Left cardiac atrium (tissue), 4 donors: ENCODE data around the gene KBTBD12. TPM values are rescaled to one million over a fixed set of nuclear protein-coding genes. Genes with fewer than 3 reads are reported as not detected.

ENCODE experiments used
- ATAC-seq, 2 donors: fragments of 200-7000 bp; cut with Tn5 transposase; one replicate each; pipeline ENCODE4 v1.9.1; 2020; ENCODE audit warnings: mild to moderate bottlenecking in 2 of 2, moderate library complexity in 2 of 2
- DNase-seq: peaks from one replicate; pipeline ENCODE4 v3.0.0-alpha.2; 2020
- intact Hi-C, 2 donors: fragments of 100-400 bp; cut with DNase I; formaldehyde crosslinking; loops; one replicate each; pipeline versions ENCODE4 v1.14.1 to v1.15.1; 2022 to 2023
- total RNA-seq, 2 donors: library from RNA; stranded (reverse); fragmentation: NEBNext Ultra II Directional; extraction: Animal tissue kit (Norgen Biotek cat#: 25700); gene quantifications; one replicate each; pipeline ENCODE4 v1.2.1, GENCODE V29; 2021
- donor health status: DM: no; HTN: yes; CAD: no.
- donor health status: DM: no; HTN: yes; CAD: no; lungs with severe emphysema.
- donor health status: DM: yes; HTN: yes; CAD: no.
- donor health status: Dilated cardiomyopathy.

The KBTBD12 gene
- total RNA-seq, 2 donors from 2014 or later = 3.2 to 5.1 TPM

DNA sequence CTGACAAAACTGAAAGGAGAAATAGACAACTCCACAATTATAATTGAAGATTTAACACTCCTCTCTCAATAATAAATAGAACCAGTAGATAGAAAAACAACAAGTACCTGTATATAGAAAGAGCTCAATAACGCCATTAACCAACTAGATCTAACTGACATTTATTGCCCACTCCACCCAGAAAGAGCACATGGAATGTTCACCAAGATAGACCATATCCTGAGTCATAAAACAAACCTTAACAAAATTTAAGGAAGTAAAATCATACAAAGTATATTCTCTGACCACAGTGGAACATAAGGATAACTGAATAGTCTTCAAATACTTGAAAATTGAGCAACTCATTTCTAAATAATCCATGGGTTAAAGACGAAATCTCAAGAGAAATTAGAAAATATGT lies 25.1 kb downstream of the KBTBD12 start:
- intact Hi-C loops = no loop called here
- ATAC-seq = no peak
- DNase-seq = no peak

DNA sequence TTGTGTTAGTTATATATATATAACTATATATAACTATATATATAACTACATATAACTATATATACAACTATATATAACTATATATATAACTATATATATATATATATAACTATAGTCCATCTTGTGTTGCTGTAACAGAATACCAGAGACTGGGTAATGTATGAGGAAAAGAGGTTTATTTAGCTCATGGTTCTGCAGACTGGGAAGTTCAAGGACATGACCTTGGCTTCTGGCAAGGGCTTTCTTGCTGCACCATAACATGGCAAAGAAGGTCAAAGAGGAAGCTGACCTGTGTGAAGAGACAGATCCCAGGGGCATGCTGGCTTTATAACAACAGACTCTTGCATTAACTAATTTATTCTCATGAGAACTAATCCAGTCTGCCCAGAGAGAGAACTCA lies 27.6 kb downstream of the KBTBD12 start:
- DNase-seq (no peak), ATAC-seq (no peak)
- intact Hi-C loops = no loop called here

GRCh38 chr3:127948211-127948610 lies 33.2 kb downstream of the KBTBD12 start:
- DNase-seq = no peak
- intact Hi-C loops = no loop called here
- ATAC-seq = no peak

DNA sequence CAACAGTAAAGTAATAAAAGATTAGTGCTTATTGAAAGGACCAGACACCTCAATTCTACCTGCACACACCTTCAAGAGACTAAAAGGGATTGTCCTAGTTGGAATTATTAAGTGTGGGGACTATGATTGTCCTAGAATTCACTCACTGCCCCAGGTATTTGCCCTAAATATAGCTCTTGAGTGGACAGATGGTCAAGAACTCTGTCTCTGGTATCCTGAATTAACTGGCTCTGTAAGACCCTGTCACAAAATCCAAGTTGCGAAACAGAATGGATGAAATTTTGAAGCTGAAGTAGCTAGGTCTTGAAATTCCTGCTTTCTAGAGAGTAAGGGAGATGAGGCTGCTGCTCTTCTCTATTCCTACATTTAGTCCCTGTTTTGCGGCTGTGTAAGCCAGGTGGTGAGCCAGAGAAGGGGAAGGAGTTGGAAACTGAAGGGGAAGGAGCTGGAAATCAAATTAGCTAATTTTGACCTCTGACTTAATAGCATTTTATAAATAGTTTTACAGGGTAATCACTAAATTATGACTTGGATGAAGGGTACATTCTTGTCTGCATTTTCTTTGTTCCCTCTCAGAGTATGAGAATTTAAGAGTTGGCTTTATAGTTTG lies 34.5 kb downstream of the KBTBD12 start:
- intact Hi-C loops = no loop called here
- ATAC-seq (no peak), DNase-seq (no peak)

DNA sequence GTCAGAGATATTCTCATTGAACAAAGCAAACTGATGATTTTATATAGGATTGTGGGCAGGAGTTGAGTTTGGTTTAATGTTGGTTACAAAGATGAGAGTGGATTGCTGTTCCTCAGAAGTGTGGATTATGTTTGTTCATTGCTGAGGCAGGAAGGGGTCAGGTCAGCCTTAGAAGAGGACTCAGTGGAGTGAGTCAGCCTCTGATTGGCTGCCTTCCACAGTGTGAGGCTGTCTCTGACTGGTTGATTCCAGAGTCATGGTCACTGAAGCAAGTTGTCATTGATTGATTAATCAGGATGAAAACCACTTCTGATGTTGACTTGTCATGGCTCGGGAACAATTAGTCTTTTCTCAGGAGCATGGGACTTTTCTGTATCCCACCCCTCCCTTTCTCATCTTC lies 36.2 kb downstream of the KBTBD12 start:
- ATAC-seq = peak in 1 of 2 donors; percentile 50
- DNase-seq = no peak
- intact Hi-C loops = no loop called here

DNA sequence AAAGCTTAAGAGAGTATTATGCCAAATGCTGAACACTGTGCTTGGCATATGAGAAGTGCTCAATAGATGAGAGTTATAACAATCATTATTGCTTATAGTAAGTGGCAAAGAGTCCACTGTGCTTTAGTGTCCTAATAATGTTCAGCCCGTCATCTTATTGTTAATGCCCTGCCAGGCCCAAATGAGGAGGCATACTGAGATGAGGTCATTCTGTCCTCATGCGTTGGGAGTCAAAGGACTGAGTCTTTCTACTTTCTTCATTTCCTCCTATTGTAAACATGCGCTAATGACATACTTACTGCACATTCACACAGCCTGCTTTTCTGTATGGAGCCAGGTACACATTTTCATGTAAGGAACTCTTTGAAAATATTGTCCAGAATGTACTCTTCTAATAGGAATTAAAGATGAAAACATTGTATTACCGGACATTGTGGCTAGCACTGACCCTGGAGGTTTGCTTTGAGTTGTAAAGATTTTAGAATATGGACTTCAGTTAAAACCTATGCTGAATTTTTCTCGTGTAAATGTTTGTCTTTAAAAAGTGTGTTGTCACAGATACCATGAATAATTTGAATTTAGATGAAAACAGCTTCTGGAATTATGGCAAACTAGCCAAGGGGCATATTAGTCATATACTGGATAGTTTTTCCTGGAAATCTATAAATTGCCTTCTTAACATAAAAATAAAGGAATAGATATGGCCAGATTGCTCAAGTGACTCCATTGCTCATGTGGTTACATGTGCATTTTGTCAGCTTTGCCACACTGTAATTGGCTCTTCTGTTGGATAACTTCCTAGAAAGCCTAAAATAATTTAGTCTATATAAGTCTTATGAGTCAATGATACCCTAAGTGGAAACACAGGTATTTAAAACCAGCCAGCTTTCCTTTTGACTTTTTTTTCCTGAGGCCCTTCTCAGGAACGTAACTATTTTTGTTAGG lies 38.3 kb downstream of the KBTBD12 start:
- ATAC-seq = peak; percentile 16 to 36
- intact Hi-C loops = no loop called here
- DNase-seq = no peak

DNA sequence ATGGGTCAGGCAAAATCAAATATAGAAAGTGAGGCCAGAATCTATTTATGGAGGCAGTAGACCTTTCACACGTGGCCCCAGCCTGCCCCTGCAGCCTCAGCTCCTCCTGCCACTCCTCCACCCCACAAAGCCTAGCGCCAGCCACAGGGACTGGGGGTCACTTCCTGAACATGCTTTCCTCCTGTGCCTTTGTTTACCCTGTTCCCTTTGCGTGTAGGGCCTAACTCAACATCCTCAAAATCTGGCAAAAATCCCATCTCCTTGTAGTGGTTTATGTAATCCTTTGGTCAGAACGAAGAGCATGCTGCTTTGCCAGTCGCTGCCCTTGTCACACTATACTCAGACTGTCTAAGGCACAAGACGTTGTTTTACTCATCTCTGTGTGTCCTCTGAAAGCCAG lies 39.6 kb downstream of the KBTBD12 start:
- ATAC-seq (peak; percentile 91), DNase-seq (peak; percentile 42)
- intact Hi-C loops = no loop called here

GRCh38 chr3:127955728-127956127 lies 40.7 kb downstream of the KBTBD12 start:
- intact Hi-C loops = no loop called here
- no peak for DNase-seq
- ATAC-seq = no peak

DNA sequence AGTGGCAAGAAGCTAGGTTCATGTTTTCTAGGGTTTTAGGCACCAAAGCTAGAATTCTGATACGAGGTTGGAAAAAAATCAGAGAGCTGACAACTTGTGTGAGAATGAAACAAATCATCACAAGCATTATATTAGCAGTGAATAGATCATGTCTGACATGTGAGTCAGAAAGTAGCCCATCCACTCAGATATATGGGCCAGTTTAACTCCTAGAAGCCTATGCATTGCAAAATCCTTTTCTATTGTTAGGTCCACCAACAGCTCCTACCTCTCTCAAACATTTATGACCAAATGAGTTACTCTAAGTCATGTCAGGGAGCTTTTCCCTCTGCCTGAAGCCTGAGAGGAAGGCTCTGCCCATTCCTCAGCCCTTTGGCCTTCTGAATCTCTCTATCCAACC lies 44.0 kb downstream of the KBTBD12 start:
- ATAC-seq (no peak), DNase-seq (no peak)
- intact Hi-C loops = no loop called here

DNA sequence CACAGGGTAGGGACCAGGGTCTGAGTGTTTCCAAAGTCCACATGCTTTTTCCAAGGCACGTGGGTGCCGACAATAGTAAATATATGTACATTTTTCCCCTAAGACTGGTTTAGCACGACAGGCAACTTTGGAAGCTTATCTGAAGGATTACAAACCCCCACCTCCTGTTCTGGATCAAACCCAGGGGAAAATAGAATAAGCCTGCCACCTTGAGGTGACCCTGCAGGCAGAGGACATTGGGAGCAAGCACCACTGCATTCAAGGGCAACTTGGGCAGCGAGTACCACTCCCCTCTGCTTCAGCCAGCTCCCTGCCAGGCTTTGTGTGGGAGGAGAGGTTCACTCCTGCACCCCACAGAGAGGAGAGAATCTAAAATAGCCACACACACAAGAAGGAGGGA lies 44.8 kb downstream of the KBTBD12 start:
- DNase-seq (peak; percentile 34), ATAC-seq (peak; percentile 58 to 72)
- intact Hi-C loops = no loop called here

GRCh38 chr3:127960421-127960965 lies 45.5 kb downstream of the KBTBD12 start:
- intact Hi-C loops = no loop called here
- ATAC-seq = no peak
- DNase-seq = no peak

DNA sequence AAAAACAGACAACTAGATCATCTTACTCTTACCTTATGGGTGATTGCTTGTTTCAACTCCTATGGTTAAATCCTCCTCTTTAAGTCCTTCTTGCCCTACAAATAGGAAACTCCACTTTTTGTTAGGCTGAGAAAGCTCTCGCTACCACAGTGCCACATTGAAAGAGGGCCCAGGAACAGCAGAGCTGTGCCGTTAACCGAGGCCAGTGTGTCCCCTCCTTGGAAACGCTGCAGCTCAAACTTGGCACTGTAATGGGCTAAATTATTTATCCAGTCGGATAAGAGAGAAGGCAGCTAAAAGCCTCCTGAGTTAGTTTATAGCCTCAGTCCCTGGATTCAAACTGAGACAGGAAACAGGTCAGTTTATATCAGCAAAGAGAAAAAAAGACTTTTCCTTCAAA lies 46.1 kb downstream of the KBTBD12 start:
- DNase-seq = no peak
- ATAC-seq = peak in 1 of 2 donors; percentile 18
- intact Hi-C loops = no loop called here

DNA sequence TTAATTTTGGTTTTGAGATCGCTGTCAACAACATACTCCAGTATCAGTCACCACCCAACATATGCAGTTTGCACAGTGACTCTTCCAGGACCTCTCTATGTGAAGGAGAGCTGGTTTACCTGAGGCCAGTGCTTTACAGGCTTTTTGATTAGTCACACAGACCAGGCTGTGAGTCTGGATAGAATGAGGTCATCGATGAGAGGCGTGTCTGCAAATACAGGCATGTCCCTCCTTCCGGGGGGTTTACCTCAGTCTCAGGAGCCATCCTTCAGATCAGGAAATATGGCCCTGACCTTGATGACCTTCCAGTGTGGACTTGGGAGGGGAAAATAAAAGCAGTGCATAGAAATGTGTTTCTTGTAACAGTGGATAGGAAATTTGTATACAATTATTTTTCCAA lies 46.9 kb downstream of the KBTBD12 start:
- no peak for DNase-seq
- peak in 1 of 2 donors; percentile 30 for ATAC-seq
- intact Hi-C loops = no loop called here

DNA sequence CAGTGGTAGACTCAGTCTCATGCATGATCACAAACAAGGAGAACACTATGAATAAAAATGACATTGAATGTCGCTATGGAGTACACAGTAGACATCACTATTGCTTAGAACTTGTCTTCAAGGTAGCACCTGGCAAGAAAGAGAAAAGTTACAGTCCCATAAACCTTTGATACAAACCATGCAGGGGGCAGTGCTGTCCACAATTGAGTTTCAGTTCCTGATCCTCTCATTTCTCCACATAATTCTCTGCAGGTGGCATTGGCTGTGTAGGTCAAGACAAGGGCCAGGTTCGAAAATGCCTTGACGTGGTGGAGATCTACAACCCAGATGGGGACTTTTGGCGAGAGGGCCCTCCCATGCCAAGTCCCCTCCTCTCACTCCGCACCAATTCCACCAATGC lies 47.9 kb downstream of the KBTBD12 start:
- ATAC-seq (no peak), DNase-seq (no peak)
- intact Hi-C loops = no loop called here

GRCh38 chr3:127964053-127964452 lies 49.0 kb downstream of the KBTBD12 start:
- peak; percentile 27 to 48 for ATAC-seq
- intact Hi-C loops = no loop called here
- no peak for DNase-seq

DNA sequence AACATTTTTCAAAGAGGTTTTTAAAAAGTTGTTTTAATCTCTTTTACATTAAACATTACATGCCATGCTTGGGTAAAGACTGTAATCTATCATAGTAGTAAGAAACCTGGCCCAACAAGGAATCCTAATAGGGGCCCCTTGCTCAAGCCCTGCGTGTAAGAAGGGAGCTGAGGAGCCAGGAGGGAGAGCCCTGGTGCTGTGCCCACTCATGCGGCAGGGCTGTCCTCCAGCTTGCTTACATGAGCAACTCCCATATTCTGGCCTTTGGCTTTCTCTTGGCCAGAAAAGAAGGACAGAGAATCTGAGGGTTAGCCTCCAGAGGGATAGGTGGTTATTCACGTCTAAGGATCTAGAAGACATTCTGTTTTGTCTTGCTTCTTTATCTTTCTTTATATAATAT lies 49.8 kb downstream of the KBTBD12 start:
- intact Hi-C loops = no loop called here
- ATAC-seq = no peak
- no peak for DNase-seq

DNA sequence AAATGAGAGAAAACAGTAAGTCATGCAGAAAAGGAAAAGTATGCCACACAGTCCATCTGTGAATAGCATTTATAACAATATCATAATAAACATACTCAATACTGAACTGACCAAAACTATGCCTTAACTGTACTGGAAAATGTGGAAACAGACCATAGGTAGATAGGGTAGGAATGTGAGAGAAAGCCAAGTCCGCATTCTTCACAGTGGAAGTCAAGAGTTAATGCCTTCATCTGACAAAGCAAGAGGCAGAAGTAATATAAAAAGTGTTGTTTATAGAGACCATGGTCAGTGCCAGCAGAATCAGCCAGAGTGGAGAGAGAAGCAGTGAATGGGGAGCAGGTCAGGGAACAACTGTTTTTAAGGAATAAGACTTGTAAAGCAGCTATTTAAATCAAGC lies 52.3 kb downstream of the KBTBD12 start:
- no peak for ATAC-seq
- intact Hi-C loops = no loop called here
- DNase-seq = no peak

GRCh38 chr3:127970966-127971592 lies 56.0 kb downstream of the KBTBD12 start:
- intact Hi-C loops = loop anchor here in 1 of 2 donors (2.0 kb wide), 1 partner anchor 318 kb away; no protein-coding TSS in a partner anchor
- peak; percentile 67 to 71 for ATAC-seq

DNA sequence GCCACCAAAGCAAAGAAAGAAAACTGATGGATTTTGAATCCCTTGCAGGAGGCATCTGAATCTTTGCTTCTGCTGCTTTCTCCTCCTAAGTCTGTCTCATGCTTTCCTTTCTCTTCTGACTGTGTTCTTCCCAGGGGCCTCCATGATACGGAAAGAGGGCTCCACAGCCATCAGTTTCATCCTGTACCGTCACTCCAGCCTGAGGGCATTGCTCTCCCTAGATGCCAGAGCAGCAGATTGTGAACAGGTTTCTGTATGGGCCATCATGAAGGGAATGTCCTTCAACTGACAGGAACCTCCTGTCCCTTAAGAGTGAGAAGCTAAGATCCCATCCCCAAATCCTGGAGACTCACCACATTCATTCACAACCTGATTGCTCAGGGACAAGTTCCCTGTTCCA lies 59.2 kb downstream of the KBTBD12 start:
- intact Hi-C loops = no loop called here
- DNase-seq (no peak), ATAC-seq (no peak)

More at GRCh38 chr3:127970966-127971592, 56.0 kb downstream of the KBTBD12 start:
- no peak for DNase-seq
